ENCODE data around the gene SERTAD1.

SERTAD1 gene

GRCh38 chr19:40397568-40397906 lies 28.3 kb downstream of the SERTAD1 start:
- no peak for DNase-seq

- DNase-seq: no peak
Measured at GRCh38 chr19:40396886-40397567, 28.8 kb downstream of the SERTAD1 start.

- no peak for DNase-seq
Measured at GRCh38 chr19:40395956-40396355, 29.8 kb downstream of the SERTAD1 start.

- DNase-seq: no peak
Measured at GRCh38 chr19:40394816-40395210, 31.0 kb downstream of the SERTAD1 start.

- no peak for DNase-seq
Measured at GRCh38 chr19:40393894-40394815, 31.6 kb downstream of the SERTAD1 start.

- DNase-seq: peak; percentile 35
Measured at GRCh38 chr19:40392894-40393517, 32.8 kb downstream of the SERTAD1 start.

GRCh38 chr19:40392123-40392522 lies 33.7 kb downstream of the SERTAD1 start:
- DNase-seq: no peak

- DNase-seq: no peak
Measured at GRCh38 chr19:40390084-40390742, 35.6 kb downstream of the SERTAD1 start, which contains the start of gene HIPK4. Gene HIPK4 (minus strand): TSS chr19:40390181. CDS start chr19:40389902, 279 bp downstream.

GRCh38 chr19:40389404-40390083 lies 36.2 kb downstream of the SERTAD1 start:
- DNase-seq: no peak

GRCh38 chr19:40388481-40388880 lies 37.3 kb downstream of the SERTAD1 start:
- DNase-seq: no peak

GRCh38 chr19:40387155-40387554 lies 38.6 kb downstream of the SERTAD1 start:
- DNase-seq: no peak

GRCh38 chr19:40383668-40384248 lies 42.0 kb downstream of the SERTAD1 start:
- DNase-seq: no peak

- no peak for DNase-seq
Measured at GRCh38 chr19:40381321-40381720, 44.5 kb downstream of the SERTAD1 start.

- DNase-seq: no peak
Measured at GRCh38 chr19:40380199-40381037, 45.4 kb downstream of the SERTAD1 start.

- no peak for DNase-seq
Measured at GRCh38 chr19:40379446-40380198, 46.2 kb downstream of the SERTAD1 start.

- DNase-seq: no peak
Measured at GRCh38 chr19:40378509-40378908, 47.3 kb downstream of the SERTAD1 start.

GRCh38 chr19:40377876-40378385 lies 47.9 kb downstream of the SERTAD1 start:
- no peak for DNase-seq

GRCh38 chr19:40376286-40376862 lies 49.4 kb downstream of the SERTAD1 start:
- no peak for DNase-seq

- DNase-seq: no peak
Measured at GRCh38 chr19:40374084-40374483, 51.7 kb downstream of the SERTAD1 start.

- no peak for DNase-seq
Measured at GRCh38 chr19:40371802-40372122, 54.0 kb downstream of the SERTAD1 start.

Data from NCI-H510A treated with DMSO at 0.1 percent for 48 hours (cell line).